Coronary artery (tissue), 2 donors: Measurements from ENCODE around the gene RPL41.
A peak's percentile ranks its signal among the peaks of the same experiment; 100 is the strongest.
"Not testable (repeated sequence)": the region's sequence is repeated elsewhere in the genome, so short reads cannot be mapped to it uniquely, and the experiment has no call there.

Source experiments
- DNase-seq: peaks from one replicate; pipeline ENCODE4 v3.0.0-alpha.2; 2017; ENCODE audit warnings: low spot score
- H3K27ac ChIP-seq, 2 donors: fragments of 200-600 bp; sonication (generic); one replicate each; pipeline ENCODE4 v1.5.1; 2016 to 2019
- H3K4me3 ChIP-seq: fragments of 200-600 bp; sonication (generic); 2 replicates; pipeline ENCODE4 v1.5.1; 2016; ENCODE audit warnings: mild to moderate bottlenecking, moderate library complexity
- CTCF ChIP-seq: fragments of 200-600 bp; sonication (generic); IDR thresholded peaks from one replicate; pipeline ENCODE4 v1.5.1; 2019; ENCODE audit warnings: antibody characterized with exemption

RPL41 gene

GRCh38 chr12:56110571-56110970 is 5.9 kb upstream of the RPL41 start:
- no peak for DNase-seq
- TF ChIP-seq CTCF = no peak
- H3K4me3 ChIP-seq = no peak overlapping the region
- no peak overlapping the region for H3K27ac ChIP-seq

GRCh38 chr12:56114084-56114483 is 2.3 kb upstream of the RPL41 start:
- no peak for DNase-seq
- no peak overlapping the region for H3K27ac ChIP-seq
- no peak overlapping the region for H3K4me3 ChIP-seq
- TF ChIP-seq CTCF = no peak

- Histone ChIP-seq H3K4me3 (peak overlapping the region; percentile 98), H3K27ac (peak overlapping the region; percentile 96 to 99)
- DNase-seq = peak; percentile 78
- TF ChIP-seq CTCF = no peak
Observed at GRCh38 chr12:56115329-56115728, 1.1 kb upstream of the RPL41 start.

GRCh38 chr12:56117082-56117706 is 761 bp downstream of the RPL41 start:
- Histone ChIP-seq H3K4me3 (peak overlapping the region; percentile 98), H3K27ac (peak overlapping the region; percentile 96 to 99)
- not testable (repeated sequence) for DNase-seq

GRCh38 chr12:56117778-56118687 is 1.6 kb downstream of the RPL41 start, which contains the start of gene ZC3H10:
TSS of gene ZC3H10 (plus strand) at chr12:56118266. CDS start at chr12:56120563, 2,297 bp downstream.
- peak within 1 kb of the TSS; percentile 96 to 99 for H3K27ac ChIP-seq
- TF ChIP-seq CTCF = no peak
- peak within 1 kb of the TSS; percentile 98 for H3K4me3 ChIP-seq
- DNase-seq = peak; percentile 100

- DNase-seq = no peak
- Histone ChIP-seq H3K27ac (peak overlapping the region; percentile 96 to 99), H3K4me3 (peak overlapping the region; percentile 98)
- TF ChIP-seq CTCF = no peak
Observed at GRCh38 chr12:56118688-56119357, 2.4 kb downstream of the RPL41 start.

- peak overlapping the region; percentile 96 to 99 for H3K27ac ChIP-seq
- H3K4me3 ChIP-seq = peak overlapping the region; percentile 98
- TF ChIP-seq CTCF = peak; percentile 66
- DNase-seq = peak; percentile 87
Observed at GRCh38 chr12:56119361-56119796, 2.9 kb downstream of the RPL41 start.
